GM20000 (cell line): ENCODE data around the gene ZBTB11.
"Not testable (repeated sequence)": the region's sequence is repeated elsewhere in the genome, so short reads cannot be mapped to it uniquely, and the experiment has no call there.

ENCODE experiments used
- DNase-seq: peaks from one replicate; pipeline ENCODE4 v3.0.0; 2012; ENCODE audit warnings: low spot score
- CTCF ChIP-seq: IDR thresholded peaks from 2 replicates; pipeline ENCODE4 v1.5.1; 2012; ENCODE audit warnings: mild to moderate bottlenecking, control low read depth; ENCODE audit errors: extremely low read depth, missing control alignments

Gene ZBTB11

GRCh38 chr3:101720851-101721840 is 44.2 kb upstream of the ZBTB11 start:
- TF ChIP-seq CTCF: no peak
- DNase-seq: no peak

GRCh38 chr3:101719604-101720185 is 42.8 kb upstream of the ZBTB11 start:
- no peak for TF ChIP-seq CTCF
- DNase-seq: no peak

GRCh38 chr3:101718455-101718854 is 41.5 kb upstream of the ZBTB11 start:
- no peak for DNase-seq
- no peak for TF ChIP-seq CTCF

- no peak for DNase-seq
- no peak for TF ChIP-seq CTCF
These were observed 32.2 kb upstream of the ZBTB11 start for GRCh38 chr3:101709126-101709525.

- DNase-seq: not testable (repeated sequence)
These were observed 27.7 kb upstream of the ZBTB11 start for GRCh38 chr3:101704639-101705038.

- no peak for DNase-seq
These were observed 26.2 kb upstream of the ZBTB11 start for GRCh38 chr3:101703169-101703568.

GRCh38 chr3:101702726-101703125 is 25.8 kb upstream of the ZBTB11 start:
- DNase-seq: no peak
- no peak for TF ChIP-seq CTCF

More at GRCh38 chr3:101703169-101703568, 26.2 kb upstream of the ZBTB11 start:
- TF ChIP-seq CTCF: no peak
